GM19455 (cell line): ENCODE measurements around the gene ANKH.
A peak's percentile ranks its signal among the peaks of the same experiment; 100 is the strongest.

Experiments used
- ATAC-seq: cut with Tn5 transposase; IDR thresholded peaks from one replicate; pipeline ENCODE4 v1.9.1; 2021; ENCODE audit not compliant: unreplicated experiment

Gene ANKH

GRCh38 chr5:14669415-14669814 is 202.2 kb downstream of the ANKH start:
- ATAC-seq = no peak

DNA sequence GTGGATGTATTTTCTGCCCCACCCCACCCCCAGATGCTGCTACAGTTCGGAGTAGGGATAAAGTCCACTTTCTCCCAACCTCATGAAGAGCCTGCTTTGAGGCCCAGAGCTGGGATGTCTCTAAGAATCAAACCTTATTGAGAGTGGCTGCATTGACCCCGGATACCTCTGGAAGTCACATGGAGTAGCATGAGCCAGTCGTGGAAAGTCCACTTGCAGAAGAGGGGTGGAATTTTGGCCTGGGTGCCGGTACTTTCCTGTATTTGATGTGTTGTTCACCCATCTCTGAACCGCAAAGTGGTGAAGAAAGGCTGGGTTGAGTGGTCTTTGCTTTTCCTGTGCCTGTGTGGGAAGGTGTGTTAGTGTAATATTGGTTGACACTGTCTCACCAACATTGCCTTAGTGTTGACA is 203.4 kb downstream of the ANKH start:
- ATAC-seq = no peak

- no peak for ATAC-seq
Observed at GRCh38 chr5:14667770-14668169, 203.8 kb downstream of the ANKH start.

- ATAC-seq = no peak
Observed at GRCh38 chr5:14667290-14667689, 204.3 kb downstream of the ANKH start.

- ATAC-seq = no peak
Observed at GRCh38 chr5:14666357-14666756, 205.2 kb downstream of the ANKH start.

- peak; percentile 38 for ATAC-seq
Observed at GRCh38 chr5:14665949-14666348, 205.6 kb downstream of the ANKH start.

DNA sequence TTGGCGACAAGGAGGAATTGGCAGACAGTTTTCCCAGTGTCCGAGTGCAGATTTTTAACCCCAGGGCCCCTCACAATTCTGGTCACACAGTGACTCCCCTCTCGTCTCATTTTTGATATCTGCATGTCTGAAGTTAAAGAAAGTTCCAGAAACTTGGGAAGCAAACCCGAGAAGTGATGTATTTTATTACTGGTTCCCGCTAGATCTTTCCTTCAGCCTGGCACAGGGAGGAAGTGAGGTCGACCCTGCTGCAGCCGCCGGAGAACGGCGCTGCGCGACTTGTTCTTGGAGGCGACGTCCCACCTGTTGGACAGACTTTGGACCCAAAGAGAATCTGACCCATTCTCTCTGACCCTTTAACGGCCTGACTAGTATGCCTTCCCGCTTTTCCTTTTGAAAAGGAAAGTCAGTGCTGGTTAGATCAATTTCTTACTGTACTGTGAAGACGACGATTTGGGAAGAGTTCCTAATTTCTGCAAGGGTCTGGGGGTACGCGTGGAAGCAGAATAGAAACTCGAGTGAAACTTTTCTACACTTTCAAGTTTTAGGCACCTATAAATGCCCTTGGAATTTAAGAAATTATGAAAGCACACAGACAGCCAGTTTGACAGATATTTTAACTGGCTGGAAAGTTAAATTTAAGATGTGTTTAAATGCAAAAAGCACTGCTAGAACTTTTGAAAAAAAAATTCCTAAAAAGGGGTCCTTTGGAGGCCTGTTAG is 206.3 kb downstream of the ANKH start:
- ATAC-seq = no peak

- ATAC-seq = peak; percentile 73
Observed at GRCh38 chr5:14664270-14665100, 207.1 kb downstream of the ANKH start, which contains the start of gene OTULIN. OTULIN (plus strand) TSS chr5:14664718; CDS start chr5:14664826, 108 bp downstream.

DNA sequence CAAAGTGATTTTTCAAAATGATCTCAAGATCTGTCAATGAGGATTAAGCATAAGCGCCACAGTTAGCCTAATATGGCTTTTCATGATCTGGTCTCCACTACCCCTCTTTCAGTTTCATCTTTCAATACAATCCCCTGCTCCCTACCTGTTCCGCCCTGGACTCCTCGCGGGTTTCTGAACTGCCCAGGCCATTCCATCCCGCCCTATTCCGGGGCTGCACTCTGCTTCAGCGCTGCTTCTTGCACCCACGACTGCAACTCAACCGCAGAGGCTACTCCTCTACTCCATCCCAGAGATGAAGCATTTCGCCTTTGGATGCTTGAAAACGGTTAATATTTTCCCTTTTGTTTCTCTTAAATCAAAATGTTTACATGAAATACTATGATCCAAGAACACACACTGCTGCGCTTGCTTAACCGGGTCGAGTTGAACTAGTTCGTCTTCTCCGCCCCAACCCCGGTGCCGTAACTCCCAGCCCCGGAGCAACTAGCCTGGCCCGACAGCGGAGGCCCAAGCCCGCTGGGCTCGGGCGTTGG is 207.8 kb downstream of the ANKH start:
- ATAC-seq = peak; percentile 16

GRCh38 chr5:14662721-14663260 is 208.8 kb downstream of the ANKH start:
- ATAC-seq = no peak

DNA sequence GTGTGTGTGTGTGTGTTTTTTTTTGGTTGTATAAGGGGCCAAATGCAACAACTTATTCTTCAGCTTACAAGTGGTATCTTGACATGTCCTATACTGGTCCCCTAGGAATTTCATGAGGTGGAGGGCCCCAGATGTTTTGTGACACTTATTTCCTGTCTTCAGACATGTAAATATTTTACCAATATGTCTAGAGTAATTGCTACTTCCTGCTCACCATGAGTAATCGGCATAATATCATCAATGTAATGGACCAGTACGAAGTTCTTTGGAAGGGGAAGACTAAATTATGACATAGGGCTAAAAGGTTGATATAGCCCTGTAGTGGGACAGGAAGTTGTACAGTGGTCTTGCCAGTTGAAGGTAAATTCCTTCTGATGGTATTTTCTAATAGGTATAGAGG is 210.7 kb downstream of the ANKH start:
- no peak for ATAC-seq

GRCh38 chr5:14659821-14660607 is 211.6 kb downstream of the ANKH start:
- no peak for ATAC-seq

- ATAC-seq = no peak
Observed at GRCh38 chr5:14656898-14657297, 214.7 kb downstream of the ANKH start.

GRCh38 chr5:14655146-14655741 is 216.3 kb downstream of the ANKH start:
- no peak for ATAC-seq
